Neural progenitor cell (in vitro differentiated cells): Measurements from ENCODE around the gene EIF2A.

Source experiments
- EZH2 ChIP-seq: fragments of 200-600 bp; sonication (generic); IDR thresholded peaks from 2 replicates; pipeline ENCODE4 v1.6.1; 2017; ENCODE audit warnings: antibody characterized with exemption, mild to moderate bottlenecking, moderate library complexity
- EZH2phosphoT487 ChIP-seq: fragments of 200-600 bp; sonication (generic); IDR thresholded peaks from 2 replicates; pipeline ENCODE4 v1.6.1; 2017; ENCODE audit warnings: antibody characterized with exemption

DNA sequence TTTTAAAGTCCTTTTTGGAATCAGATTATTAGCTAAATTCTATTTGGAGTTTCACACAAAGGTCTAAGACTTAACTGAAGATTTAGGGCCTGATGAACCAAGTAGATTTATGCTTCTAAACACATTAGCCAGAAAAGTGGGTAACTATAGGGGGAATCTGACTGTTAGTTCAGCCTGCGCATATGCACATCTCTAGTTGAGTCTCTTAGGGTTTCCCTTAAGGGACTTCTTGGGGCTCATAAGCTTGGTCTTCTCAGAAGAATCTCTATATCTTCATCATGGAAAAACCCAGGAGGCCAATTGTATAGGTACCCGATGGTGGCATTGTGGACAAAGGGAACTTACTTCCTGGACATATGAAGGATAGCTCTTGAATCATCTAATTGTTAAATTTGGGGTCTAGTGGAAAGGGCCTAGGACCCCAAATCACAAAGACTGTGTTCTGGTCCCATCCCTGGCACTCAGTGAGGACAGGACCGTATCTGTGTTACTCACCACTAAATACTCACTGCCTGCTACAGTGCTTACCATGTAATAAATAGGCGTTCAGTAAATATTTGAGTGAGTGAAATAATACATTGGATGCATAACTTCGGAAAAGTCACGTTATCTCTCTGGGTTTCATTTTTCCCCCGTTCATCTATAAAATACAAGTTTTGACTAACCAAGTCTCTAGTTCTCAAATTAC is 73.6 kb downstream of the EIF2A start:
- TF ChIP-seq EZH2phosphoT487 = no peak
- no peak for TF ChIP-seq EZH2
